PC-3 (cell line): ENCODE measurements around the gene ZMPSTE24. TPM values are rescaled to one million over a fixed set of nuclear protein-coding genes. Genes with fewer than 3 reads are reported as not detected.
A peak's percentile ranks its signal among the peaks of the same experiment; 100 is the strongest.

ENCODE experiments used
- ATAC-seq: fragments of 200-7000 bp; cut with Tn5 transposase; 2 replicates; pipeline ENCODE4 v1.9.1; 2020; ENCODE audit warnings: mild to moderate bottlenecking, moderate library complexity
- BruUV-seq: library from RNA; stranded (reverse); fragments of 400-500 nt; replicated peaks from 2 replicates; lab custom pipeline; 2021; lab: Mats Ljungman, UMichigan
- CTCF ChIA-PET: fragments of 300-600 bp; sonication (Branson Sonifier 250); formaldehyde crosslinking; loops from one replicate; lab custom pipeline; 2022; ENCODE audit warnings: antibody characterized with exemption; lab: Charles Lee
- POLR2A ChIA-PET: fragments of 300-600 bp; sonication (Branson Sonifier 250); formaldehyde crosslinking; loops from one replicate; lab custom pipeline; 2022; ENCODE audit warnings: antibody characterized with exemption; ENCODE audit not compliant: unreplicated experiment; lab: Charles Lee
- DNase-seq: peaks from one replicate; pipeline ENCODE4 v3.0.0-alpha.2; 2015
- H2AFZ ChIP-seq: fragments of 300-600 bp; sonication (generic); 2 replicates; pipeline ENCODE4 v1.6.0; 2016; ENCODE audit warnings: antibody characterized with exemption, low read length
- H3F3A ChIP-seq: fragments of 300-600 bp; sonication (generic); one replicate; pipeline ENCODE4 v1.6.0; 2017; ENCODE audit warnings: antibody characterized with exemption, low read length, control low read depth, mild to moderate bottlenecking; ENCODE audit not compliant: unreplicated experiment
- H3K27ac ChIP-seq: fragments of 300-600 bp; sonication (generic); 2 replicates; pipeline ENCODE4 v1.5.1; 2016; ENCODE audit warnings: mild to moderate bottlenecking, low read length
- H3K27me3 ChIP-seq: fragments of 300-600 bp; sonication (generic); 2 replicates; pipeline ENCODE4 v1.6.1; 2016; ENCODE audit warnings: low read length, mixed read lengths
- H3K36me3 ChIP-seq: fragments of 300-600 bp; sonication (generic); 2 replicates; pipeline ENCODE4 v1.6.1; 2016; ENCODE audit warnings: low read depth, mixed run types, low read length, mixed read lengths
- H3K4me1 ChIP-seq: fragments of 300-600 bp; sonication (generic); 2 replicates; pipeline ENCODE4 v1.5.1; 2016; ENCODE audit warnings: low read length; ENCODE audit not compliant: insufficient read depth
- H3K4me2 ChIP-seq: fragments of 300-600 bp; sonication (generic); 2 replicates; pipeline ENCODE4 v1.6.0; 2016; ENCODE audit warnings: low read length
- H3K4me3 ChIP-seq: fragments of 300-600 bp; sonication (generic); 2 replicates; pipeline ENCODE4 v1.5.1; 2016; ENCODE audit warnings: mild to moderate bottlenecking, low read length, mixed read lengths
- H3K79me2 ChIP-seq: fragments of 300-600 bp; sonication (generic); 2 replicates; pipeline ENCODE4 v1.6.1; 2017; ENCODE audit warnings: low read length, mixed read lengths
- H3K9ac ChIP-seq: fragments of 300-600 bp; sonication (generic); 2 replicates; pipeline ENCODE4 v1.6.0; 2016; ENCODE audit warnings: mild to moderate bottlenecking, low read length
- H3K9me2 ChIP-seq: fragments of 300-600 bp; sonication (generic); replicated peaks from 2 replicates; pipeline ENCODE4 v1.6.1; 2016; ENCODE audit warnings: mixed run types, low read length, mixed read lengths
- H3K9me3 ChIP-seq: fragments of 300-600 bp; sonication (generic); 2 replicates; pipeline ENCODE4 v1.6.1; 2016; ENCODE audit warnings: low read length, mixed read lengths
- H4K20me1 ChIP-seq: fragments of 300-600 bp; sonication (generic); 2 replicates; pipeline ENCODE4 v1.6.1; 2016; ENCODE audit warnings: low read length, mixed read lengths
- EZH2 ChIP-seq: fragments of 300-600 bp; sonication (generic); IDR thresholded peaks from one replicate; pipeline ENCODE4 v1.6.1; 2017; ENCODE audit warnings: antibody characterized with exemption, mild to moderate bottlenecking, low read length; ENCODE audit not compliant: unreplicated experiment
- EZH2phosphoT487 ChIP-seq: fragments of 300-600 bp; sonication (generic); IDR thresholded peaks from 2 replicates; pipeline ENCODE4 v1.6.1; 2018; ENCODE audit warnings: mild to moderate bottlenecking, antibody characterized with exemption, low read length, borderline replicate concordance
- intact Hi-C: fragments of 100-400 bp; cut with micrococcal nuclease; formaldehyde crosslinking; loops from 2 replicates; pipeline ENCODE4 v1.9.0; 2023
- total RNA-seq: library from RNA; depleted of rRNA; stranded (reverse); fragments of >200 nt; gene quantifications from 2 replicates; pipeline ENCODE4 v1.2.3, GENCODE V29; 2014
- TF ChIP-seq, protein P1 (sequence below): fragments of 300-600 bp; sonication (generic); conservative IDR thresholded peaks from 2 replicates; pipeline ENCODE4 v1.5.1; 2017; ENCODE audit warnings: antibody characterized with exemption, low read depth, mild to moderate bottlenecking, low read length

ZMPSTE24 gene
- total RNA-seq, 1 experiment from 2014 or later: 76.1 TPM

DNA sequence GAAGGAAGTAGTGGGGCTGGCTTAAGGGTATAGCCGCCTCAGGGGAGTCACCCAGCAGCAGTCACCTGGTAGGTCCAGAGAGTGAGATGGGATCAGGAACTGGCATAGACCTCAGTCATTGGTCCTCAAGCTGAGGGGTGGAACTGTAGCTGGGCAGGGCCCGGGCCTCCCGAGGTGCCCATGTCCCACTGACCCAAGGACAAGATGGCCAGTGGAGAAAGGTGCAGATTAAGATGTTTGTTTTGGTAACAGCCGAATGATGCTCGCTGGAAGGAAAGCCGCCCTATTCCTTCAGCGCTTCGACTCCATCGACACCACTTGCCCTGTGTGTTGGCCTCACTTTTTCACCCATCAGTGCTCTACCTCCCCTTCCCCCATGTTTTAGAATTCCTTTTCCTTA, 42.6 kb downstream of the ZMPSTE24 start:
- no peak for TF ChIP-seq EZH2phosphoT487
- TF ChIP-seq EZH2: no peak
- TF ChIP-seq, protein P1, sequence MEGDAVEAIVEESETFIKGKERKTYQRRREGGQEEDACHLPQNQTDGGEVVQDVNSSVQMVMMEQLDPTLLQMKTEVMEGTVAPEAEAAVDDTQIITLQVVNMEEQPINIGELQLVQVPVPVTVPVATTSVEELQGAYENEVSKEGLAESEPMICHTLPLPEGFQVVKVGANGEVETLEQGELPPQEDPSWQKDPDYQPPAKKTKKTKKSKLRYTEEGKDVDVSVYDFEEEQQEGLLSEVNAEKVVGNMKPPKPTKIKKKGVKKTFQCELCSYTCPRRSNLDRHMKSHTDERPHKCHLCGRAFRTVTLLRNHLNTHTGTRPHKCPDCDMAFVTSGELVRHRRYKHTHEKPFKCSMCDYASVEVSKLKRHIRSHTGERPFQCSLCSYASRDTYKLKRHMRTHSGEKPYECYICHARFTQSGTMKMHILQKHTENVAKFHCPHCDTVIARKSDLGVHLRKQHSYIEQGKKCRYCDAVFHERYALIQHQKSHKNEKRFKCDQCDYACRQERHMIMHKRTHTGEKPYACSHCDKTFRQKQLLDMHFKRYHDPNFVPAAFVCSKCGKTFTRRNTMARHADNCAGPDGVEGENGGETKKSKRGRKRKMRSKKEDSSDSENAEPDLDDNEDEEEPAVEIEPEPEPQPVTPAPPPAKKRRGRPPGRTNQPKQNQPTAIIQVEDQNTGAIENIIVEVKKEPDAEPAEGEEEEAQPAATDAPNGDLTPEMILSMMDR: no peak
- POLR2A ChIA-PET: no interaction called here
- Histone ChIP-seq H4K20me1 (no peaks in the 10 kb centered on the region), H3F3A (no peaks in the 10 kb centered on the region), H3K27me3 (no peaks in the 10 kb centered on the region), H3K4me2 (no peak overlapping the region), H3K79me2 (no peaks in the 10 kb centered on the region), H3K27ac (no peak overlapping the region), H3K4me3 (no peak overlapping the region), H2AFZ (no peak overlapping the region), H3K4me1 (peaks cover 6% of the 10 kb centered on the region; the same call in 1 of the 2 replicates), H3K9me2 (no peaks in the 10 kb centered on the region), H3K9ac (no peak overlapping the region), H3K36me3 (no peaks in the 10 kb centered on the region), H3K9me3 (no peaks in the 10 kb centered on the region)
- CTCF ChIA-PET: no interaction called here
- no peak for ATAC-seq
- BruUV-seq: no TSS peak
- no peak for DNase-seq
- intact Hi-C loops: no loop called here

- no peaks in the 10 kb centered on the region for H3K27me3 ChIP-seq
- H3K4me1 ChIP-seq: peaks cover 7% of the 10 kb centered on the region; the same call in 1 of the 2 replicates
- no peaks in the 10 kb centered on the region for H3K36me3 ChIP-seq
- ChIA-PET POLR2A (no interaction called here), CTCF (no interaction called here)
- no peaks in the 10 kb centered on the region for H4K20me1 ChIP-seq
- no peak overlapping the region for H3K4me2 ChIP-seq
- no peak overlapping the region for H3K9ac ChIP-seq
- no peak overlapping the region for H3K4me3 ChIP-seq
- DNase-seq (no peak), ATAC-seq (no peak)
- H2AFZ ChIP-seq: no peak overlapping the region
- H3K79me2 ChIP-seq: no peaks in the 10 kb centered on the region
- H3K9me2 ChIP-seq: no peaks in the 10 kb centered on the region
- no peak overlapping the region for H3K27ac ChIP-seq
- intact Hi-C loops: no loop called here
- no peaks in the 10 kb centered on the region for H3K9me3 ChIP-seq
- no peaks in the 10 kb centered on the region for H3F3A ChIP-seq
- BruUV-seq: no TSS peak
- TF ChIP-seq EZH2phosphoT487 (no peak), EZH2 (no peak)
- TF ChIP-seq, protein P1: no peak
Observed at GRCh38 chr1:40301066-40301465, 43.0 kb downstream of the ZMPSTE24 start.

GRCh38 chr1:40301541-40302299, 43.7 kb downstream of the ZMPSTE24 start:
- intact Hi-C loops: no loop called here
- Histone ChIP-seq H2AFZ (no peak overlapping the region), H3K4me1 (peaks cover 7% of the 10 kb centered on the region; the same call in 1 of the 2 replicates), H3K9me2 (no peaks in the 10 kb centered on the region), H3K27me3 (no peaks in the 10 kb centered on the region), H3K9me3 (no peaks in the 10 kb centered on the region), H3K9ac (no peak overlapping the region), H4K20me1 (no peaks in the 10 kb centered on the region), H3F3A (no peaks in the 10 kb centered on the region), H3K36me3 (no peaks in the 10 kb centered on the region), H3K27ac (no peak overlapping the region), H3K4me2 (no peak overlapping the region), H3K4me3 (no peak overlapping the region), H3K79me2 (no peaks in the 10 kb centered on the region)
- POLR2A ChIA-PET: no interaction called here
- CTCF ChIA-PET: no interaction called here
- no TSS peak for BruUV-seq
- no peak for TF ChIP-seq EZH2phosphoT487
- no peak for TF ChIP-seq EZH2
- DNase-seq (no peak), ATAC-seq (0 out of 2 replicates have a peak, but pooled peaks have one; percentile 13)
